ENCODE measurements around the gene SLC29A3. TPM values are rescaled to one million over a fixed set of nuclear protein-coding genes. Genes with fewer than 3 reads are reported as not detected.

The SLC29A3 gene
- total and polyA plus RNA-seq, 2 donors (not counting 1 experiment from before 2014, with no cell fraction given): 0.90 to 2.3 TPM

- Histone ChIP-seq H3K4me3 (replicated peaks in 1 of 4; ENCODE audit: control extremely low read depth in 1 of 4, insufficient read depth in 1 of 4, low read depth in 3 of 4, low read length in 4 of 4) (no peak overlapping the region), H3K27ac (ENCODE audit: insufficient read depth, low read length) (no peak overlapping the region)
Observed at GRCh38 chr10:71273506-71273905, 45.6 kb upstream of the SLC29A3 start.

GRCh38 chr10:71274901-71275796 is 43.9 kb upstream of the SLC29A3 start:
- Histone ChIP-seq H2AFZ (ENCODE audit: low read length) (no peak overlapping the region), H3K9ac (ENCODE audit: insufficient read depth, low read length) (no peak overlapping the region), H4K20me1 (ENCODE audit: control insufficient read depth, extremely low read depth, insufficient read depth, low read length) (no peaks in the 10 kb centered on the region), H3K4me1 (ENCODE audit: control insufficient read depth, extremely low read depth, insufficient read depth, low read length) (peaks cover 7% of the 10 kb centered on the region), H3K36me3 (ENCODE audit: control insufficient read depth, insufficient read depth, low read length) (no peaks in the 10 kb centered on the region), H3K27ac (ENCODE audit: insufficient read depth, low read length) (no peak overlapping the region), H3K27me3 (ENCODE audit: control insufficient read depth, insufficient read depth, low read length) (no peaks in the 10 kb centered on the region), H3K9me3 (ENCODE audit: control insufficient read depth, insufficient read depth, low read depth, low read length) (no peaks in the 10 kb centered on the region), H3K79me2 (ENCODE audit: control insufficient read depth, insufficient read depth, low read length) (no peaks in the 10 kb centered on the region), H3K4me2 (ENCODE audit: extremely low read depth, insufficient read depth, low read length) (no peak overlapping the region), H3K4me3 (replicated peaks in 1 of 4; ENCODE audit: control extremely low read depth in 1 of 4, insufficient read depth in 1 of 4, low read depth in 3 of 4, low read length in 4 of 4) (no peak overlapping the region)
- TF ChIP-seq EZH2 (IDR thresholded peaks at IDR 0.05; ENCODE audit: low read length, missing control alignments) (no peak), CTCF (conservative IDR thresholded peaks at IDR 0.05 in 1 of 2, IDR thresholded peaks at IDR 0.05 in 1 of 2; ENCODE audit: low read depth in 1 of 2, low read length in 2 of 2) (no peak)
- DNase-seq (ENCODE audit: low read depth in 2 of 2): no peak

More at GRCh38 chr10:71273506-71273905, 45.6 kb upstream of the SLC29A3 start:
- Histone ChIP-seq H3K4me2 (ENCODE audit: extremely low read depth, insufficient read depth, low read length) (no peak overlapping the region), H3K4me1 (ENCODE audit: control insufficient read depth, extremely low read depth, insufficient read depth, low read length) (peaks cover 14% of the 10 kb centered on the region), H3K9me3 (ENCODE audit: control insufficient read depth, insufficient read depth, low read depth, low read length) (no peaks in the 10 kb centered on the region), H3K79me2 (ENCODE audit: control insufficient read depth, insufficient read depth, low read length) (no peaks in the 10 kb centered on the region), H2AFZ (ENCODE audit: low read length) (no peak overlapping the region), H3K27me3 (ENCODE audit: control insufficient read depth, insufficient read depth, low read length) (no peaks in the 10 kb centered on the region), H3K36me3 (ENCODE audit: control insufficient read depth, insufficient read depth, low read length) (no peaks in the 10 kb centered on the region), H3K9ac (ENCODE audit: insufficient read depth, low read length) (no peak overlapping the region), H4K20me1 (ENCODE audit: control insufficient read depth, extremely low read depth, insufficient read depth, low read length) (no peaks in the 10 kb centered on the region)
- DNase-seq (ENCODE audit: low read depth in 2 of 2): no peak
- TF ChIP-seq EZH2 (IDR thresholded peaks at IDR 0.05; ENCODE audit: low read length, missing control alignments): no peak
- TF ChIP-seq CTCF (conservative IDR thresholded peaks at IDR 0.05 in 1 of 2, IDR thresholded peaks at IDR 0.05 in 1 of 2; ENCODE audit: low read depth in 1 of 2, low read length in 2 of 2): no peak

- DNase-seq (ENCODE audit: low read depth in 2 of 2): no peak
- Histone ChIP-seq H3K36me3 (ENCODE audit: control insufficient read depth, insufficient read depth, low read length) (no peaks in the 10 kb centered on the region), H3K4me1 (ENCODE audit: control insufficient read depth, extremely low read depth, insufficient read depth, low read length) (peaks cover 5% of the 10 kb centered on the region), H4K20me1 (ENCODE audit: control insufficient read depth, extremely low read depth, insufficient read depth, low read length) (no peaks in the 10 kb centered on the region), H3K9me3 (ENCODE audit: control insufficient read depth, insufficient read depth, low read depth, low read length) (no peaks in the 10 kb centered on the region), H2AFZ (ENCODE audit: low read length) (no peak overlapping the region), H3K4me3 (replicated peaks in 1 of 4; ENCODE audit: control extremely low read depth in 1 of 4, insufficient read depth in 1 of 4, low read depth in 3 of 4, low read length in 4 of 4) (no peak overlapping the region), H3K27me3 (ENCODE audit: control insufficient read depth, insufficient read depth, low read length) (no peaks in the 10 kb centered on the region), H3K9ac (ENCODE audit: insufficient read depth, low read length) (no peak overlapping the region), H3K27ac (ENCODE audit: insufficient read depth, low read length) (no peak overlapping the region), H3K79me2 (ENCODE audit: control insufficient read depth, insufficient read depth, low read length) (no peaks in the 10 kb centered on the region), H3K4me2 (ENCODE audit: extremely low read depth, insufficient read depth, low read length) (no peak overlapping the region)
- TF ChIP-seq CTCF (conservative IDR thresholded peaks at IDR 0.05 in 1 of 2, IDR thresholded peaks at IDR 0.05 in 1 of 2; ENCODE audit: low read depth in 1 of 2, low read length in 2 of 2) (no peak), EZH2 (IDR thresholded peaks at IDR 0.05; ENCODE audit: low read length, missing control alignments) (no peak)
Observed at GRCh38 chr10:71276873-71277272, 42.2 kb upstream of the SLC29A3 start.
